Gastroesophageal sphincter (tissue), 4 donors: Measurements from ENCODE around the gene FAM180A. TPM values are rescaled to one million over a fixed set of nuclear protein-coding genes. Genes with fewer than 3 reads are reported as not detected.

Source experiments
- ATAC-seq: fragments of 150-250 bp; one replicate; pipeline ENCODE4 v1.9.1; 2016; ENCODE audit warnings: mild to moderate bottlenecking, moderate library complexity
- H3K27ac ChIP-seq, 4 donors: fragments of 200-600 bp; sonication (generic) in 3 of 4; 1 replicate in 3 of 4; 2 replicates in 1 of 4; pipeline ENCODE4 v1.5.1; 2016 to 2019
- H3K27me3 ChIP-seq: fragments of 200-600 bp; sonication (generic); one replicate; pipeline ENCODE4 v1.5.1; 2019
- H3K36me3 ChIP-seq, 2 donors: fragments of 200-600 bp; sonication (generic); one replicate each; pipeline ENCODE4 v1.5.1; 2019; ENCODE audit warnings: control low read depth in 1 of 2
- H3K4me1 ChIP-seq, 3 donors: fragments of 200-600 bp; sonication (generic); 1 replicate in 2 of 3; 2 replicates in 1 of 3; pipeline ENCODE4 v1.5.1; 2016 to 2019; ENCODE audit warnings: control low read depth in 2 of 3
- H3K4me3 ChIP-seq, 2 donors: fragments of 200-600 bp; sonication (generic); one replicate each; pipeline ENCODE4 v1.5.1; 2019; ENCODE audit warnings: mild to moderate bottlenecking in 1 of 2, moderate library complexity in 1 of 2
- H3K9me3 ChIP-seq, 3 donors: fragments of 200-600 bp; sonication (generic); one replicate each; pipeline ENCODE4 v1.5.1; 2017 to 2019; ENCODE audit warnings: control low read depth in 2 of 3
- EP300 ChIP-seq: sonication (generic); formaldehyde crosslinking; IDR thresholded peaks from one replicate; pipeline ENCODE4 v1.6.1; 2017; ENCODE audit warnings: antibody characterized with exemption, mild to moderate bottlenecking
- POLR2A ChIP-seq, 2 donors: fragments of 450-650 bp; IDR thresholded peaks; one replicate each; pipeline ENCODE4 v1.6.1; 2017; ENCODE audit warnings: antibody characterized with exemption in 2 of 2, mild to moderate bottlenecking in 2 of 2, moderate library complexity in 1 of 2
- POLR2AphosphoS5 ChIP-seq: sonication (generic); formaldehyde crosslinking; IDR thresholded peaks from one replicate; pipeline ENCODE4 v1.6.1; 2017; ENCODE audit warnings: antibody characterized with exemption
- WGBS, 2 donors: methylation state at CpG; one replicate each; pipeline ENCODE4 v1.1.5; 2018; ENCODE audit warnings: low coverage in 1 of 2; 5-methylcytosine and 5-hydroxymethylcytosine counted together
- total RNA-seq, 4 donors: library from RNA; depleted of rRNA; stranded (reverse); fragments of >200 nt; gene quantifications; one replicate each; pipeline ENCODE4 v1.1.0, GENCODE V29; 2016
- TF ChIP-seq, protein P1 (sequence below), 4 experiments: fragments of 200-600 bp in 2 of 4; fragments of 450-650 bp in 2 of 4; sonication (generic) in 1 of 4; IDR thresholded peaks; one replicate each; pipeline ENCODE4 v1.5.1; 2017 to 2019; ENCODE audit warnings: antibody characterized with exemption in 4 of 4, mild to moderate bottlenecking in 2 of 4, moderate library complexity in 2 of 4

The FAM180A gene
- total RNA-seq, 4 donors from 2014 or later: 2.6 to 8.5 (median 3.7) TPM

DNA sequence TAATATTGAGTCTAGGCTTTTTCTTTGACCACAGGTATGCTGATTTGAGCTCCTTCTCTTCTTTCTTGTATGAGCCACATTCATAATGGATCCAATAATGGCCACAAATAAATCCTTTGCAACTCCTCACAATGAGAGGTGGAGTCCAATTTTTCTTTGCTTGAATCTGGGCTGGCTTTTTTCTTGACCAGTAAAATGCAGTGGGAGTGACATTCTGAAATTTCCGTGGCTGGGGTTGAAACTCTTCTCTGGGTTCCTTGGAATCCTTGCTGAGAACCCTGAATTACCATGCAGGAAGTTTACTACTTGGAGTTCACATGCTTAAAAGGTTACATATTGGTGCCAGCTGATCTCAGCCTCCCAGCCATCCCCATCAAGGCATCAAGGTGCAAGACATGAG lies 22.4 kb upstream of the FAM180A start:
- peaks cover 7% of the 10 kb centered on the region for H3K27me3 ChIP-seq
- H3K36me3 ChIP-seq: no peaks in the 10 kb centered on the region
- peaks cover 0 to 8% (median 0%) of the 10 kb centered on the region in 3 donors for H3K4me1 ChIP-seq
- ATAC-seq: no peak
- H3K4me3 ChIP-seq: no peak overlapping the region
- no peaks in the 10 kb centered on the region for H3K9me3 ChIP-seq
- WGBS, 2 donors: 100% methylated on average over 1 of the region's 1 CpG; no CpG with 5 or more reads in 1 of the 2 donors
- no peak overlapping the region for H3K27ac ChIP-seq
- TF ChIP-seq POLR2A (IDR thresholded peaks at IDR 0.05) (no peak), POLR2AphosphoS5 (no peak), EP300 (no peak)
- TF ChIP-seq, protein P1, sequence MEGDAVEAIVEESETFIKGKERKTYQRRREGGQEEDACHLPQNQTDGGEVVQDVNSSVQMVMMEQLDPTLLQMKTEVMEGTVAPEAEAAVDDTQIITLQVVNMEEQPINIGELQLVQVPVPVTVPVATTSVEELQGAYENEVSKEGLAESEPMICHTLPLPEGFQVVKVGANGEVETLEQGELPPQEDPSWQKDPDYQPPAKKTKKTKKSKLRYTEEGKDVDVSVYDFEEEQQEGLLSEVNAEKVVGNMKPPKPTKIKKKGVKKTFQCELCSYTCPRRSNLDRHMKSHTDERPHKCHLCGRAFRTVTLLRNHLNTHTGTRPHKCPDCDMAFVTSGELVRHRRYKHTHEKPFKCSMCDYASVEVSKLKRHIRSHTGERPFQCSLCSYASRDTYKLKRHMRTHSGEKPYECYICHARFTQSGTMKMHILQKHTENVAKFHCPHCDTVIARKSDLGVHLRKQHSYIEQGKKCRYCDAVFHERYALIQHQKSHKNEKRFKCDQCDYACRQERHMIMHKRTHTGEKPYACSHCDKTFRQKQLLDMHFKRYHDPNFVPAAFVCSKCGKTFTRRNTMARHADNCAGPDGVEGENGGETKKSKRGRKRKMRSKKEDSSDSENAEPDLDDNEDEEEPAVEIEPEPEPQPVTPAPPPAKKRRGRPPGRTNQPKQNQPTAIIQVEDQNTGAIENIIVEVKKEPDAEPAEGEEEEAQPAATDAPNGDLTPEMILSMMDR (IDR thresholded peaks at IDR 0.05): no peak

- Histone ChIP-seq H3K27me3 (peaks cover 7% of the 10 kb centered on the region), H3K27ac (no peak overlapping the region), H3K36me3 (no peaks in the 10 kb centered on the region), H3K4me3 (no peak overlapping the region), H3K9me3 (no peaks in the 10 kb centered on the region), H3K4me1 (peaks cover 0 to 8% (median 0%) of the 10 kb centered on the region in 3 donors)
- TF ChIP-seq, protein P1 (IDR thresholded peaks at IDR 0.05): no peak
- TF ChIP-seq EP300: no peak
- ATAC-seq: no peak
- WGBS, 2 donors: 90 to 93% methylated on average over 2 to 6 of the region's 6 CpGs
These were observed 21.6 kb upstream of the FAM180A start for GRCh38 chr7:135770139-135770710.

DNA sequence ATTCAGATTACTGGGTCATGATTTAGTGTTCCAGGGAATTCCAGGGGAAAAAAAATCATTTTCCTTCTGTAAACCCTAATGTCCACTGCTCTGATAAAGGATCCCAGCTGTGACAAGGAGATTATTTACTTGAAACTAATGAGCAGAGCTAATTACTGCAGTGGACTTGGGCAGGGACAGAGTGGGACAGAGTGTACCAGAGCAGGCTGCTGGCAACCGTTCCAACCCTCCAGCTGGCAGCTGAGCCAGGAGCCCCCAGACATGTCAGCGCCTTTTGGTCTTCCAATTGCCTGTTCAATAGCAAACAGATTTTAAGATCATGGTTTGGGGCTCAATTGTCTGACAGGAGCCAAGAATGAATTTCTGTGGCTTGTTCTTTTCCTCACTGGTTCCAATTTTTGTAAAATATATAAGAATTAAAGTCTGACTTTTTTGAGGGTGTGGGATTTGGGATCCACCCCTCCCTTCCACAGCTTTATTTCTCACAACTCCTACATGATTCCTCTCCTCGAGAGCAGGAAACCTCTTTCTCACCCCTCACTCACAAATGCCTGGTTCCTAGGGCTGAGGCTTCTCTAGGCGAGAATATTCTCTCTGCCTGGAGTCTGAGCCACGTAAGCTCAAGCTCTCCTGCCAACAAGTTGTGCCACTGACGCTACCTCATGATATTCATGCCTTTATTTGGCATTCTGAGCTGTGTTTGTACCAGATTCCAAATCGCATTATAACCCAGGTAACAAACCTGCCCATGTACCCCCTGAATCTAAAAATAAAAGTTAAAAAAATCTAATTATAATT lies 20.6 kb upstream of the FAM180A start:
- H3K4me3 ChIP-seq: no peak overlapping the region
- no peak for ATAC-seq
- peak overlapping the region in 2 of 4 donors; percentile 34 to 39 for H3K27ac ChIP-seq
- no peaks in the 10 kb centered on the region for H3K36me3 ChIP-seq
- peak; percentile 51 for TF ChIP-seq POLR2AphosphoS5
- TF ChIP-seq, protein P1 (IDR thresholded peaks at IDR 0.05): no peak
- peaks cover 7% of the 10 kb centered on the region for H3K27me3 ChIP-seq
- 37 to 60% methylated on average over 5 to 7 of the region's 7 CpGs for WGBS, 2 donors
- peaks cover 0 to 8% (median 0%) of the 10 kb centered on the region in 3 donors for H3K4me1 ChIP-seq
- no peaks in the 10 kb centered on the region for H3K9me3 ChIP-seq

DNA sequence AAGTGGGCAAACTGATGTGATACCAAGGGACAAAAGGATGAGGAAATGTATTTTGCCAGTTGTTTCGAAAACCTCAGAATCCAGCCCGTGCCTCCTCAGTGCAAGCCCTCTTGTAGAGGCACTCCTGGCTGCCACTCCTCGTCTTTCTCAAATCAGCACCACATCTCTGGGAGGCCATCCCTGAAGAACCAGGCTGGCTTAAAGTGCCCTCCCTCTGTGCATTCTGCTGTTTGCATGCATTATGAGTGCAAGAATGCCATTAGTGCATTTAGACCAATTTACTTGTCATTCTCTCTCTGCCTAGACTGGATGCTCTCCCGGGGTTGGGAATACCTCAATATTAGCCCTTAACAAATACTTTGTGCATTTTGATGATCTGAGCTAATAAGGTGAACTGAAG lies 19.9 kb upstream of the FAM180A start:
- peak overlapping the region in 1 of 4 donors; percentile 39 for H3K27ac ChIP-seq
- WGBS, 2 donors: 80 to 81% methylated on average over 1 to 4 of the region's 4 CpGs
- peaks cover 7% of the 10 kb centered on the region for H3K27me3 ChIP-seq
- H3K4me3 ChIP-seq: no peak overlapping the region
- peaks cover 0 to 8% (median 0%) of the 10 kb centered on the region in 3 donors for H3K4me1 ChIP-seq
- no peaks in the 10 kb centered on the region for H3K36me3 ChIP-seq
- TF ChIP-seq EP300 (no peak), POLR2AphosphoS5 (no peak), POLR2A (IDR thresholded peaks at IDR 0.05) (no peak)
- TF ChIP-seq, protein P1 (IDR thresholded peaks at IDR 0.05): no peak
- no peak for ATAC-seq
- H3K9me3 ChIP-seq: no peaks in the 10 kb centered on the region

DNA sequence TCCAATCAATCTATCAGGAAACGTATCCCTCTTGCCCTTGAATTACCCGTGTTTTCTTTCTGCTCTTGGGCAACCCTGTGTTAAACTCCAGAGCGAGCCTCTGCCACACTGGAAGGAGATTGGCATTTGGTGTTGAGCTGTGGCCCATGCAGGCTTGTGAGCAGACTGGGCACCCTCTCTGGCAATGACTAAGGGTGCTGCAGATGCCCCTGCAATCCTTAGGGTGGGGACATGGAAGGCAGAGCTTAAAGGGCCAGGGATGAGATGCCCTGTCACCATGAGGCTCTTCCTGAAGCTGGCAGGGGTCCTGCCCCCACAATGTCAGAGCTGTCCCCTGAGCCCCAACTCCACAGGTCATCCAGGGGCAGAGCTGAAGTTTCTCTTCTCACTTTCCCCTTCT lies 19.5 kb upstream of the FAM180A start:
- no peak for ATAC-seq
- 50 to 90% methylated on average over 2 to 3 of the region's 3 CpGs for whole genome bisulfite sequencing, 2 donors

More for the DNA sequence above, 19.5 kb upstream of the FAM180A start:
- Histone ChIP-seq H3K27me3 (peaks cover 7% of the 10 kb centered on the region), H3K27ac (no peak overlapping the region), H3K36me3 (no peaks in the 10 kb centered on the region), H3K4me1 (peaks cover 0 to 8% (median 0%) of the 10 kb centered on the region in 3 donors), H3K4me3 (no peak overlapping the region), H3K9me3 (no peaks in the 10 kb centered on the region)
- TF ChIP-seq EP300: no peak
- TF ChIP-seq POLR2A (IDR thresholded peaks at IDR 0.05): no peak
- TF ChIP-seq, protein P1 (IDR thresholded peaks at IDR 0.05): no peak
- TF ChIP-seq POLR2AphosphoS5: no peak
